B cell (primary cell): ENCODE results near the gene ETV3. TPM values are rescaled to one million over a fixed set of nuclear protein-coding genes. Genes with fewer than 3 reads are reported as not detected.

ENCODE experiments used
- ATAC-seq: fragments of 200-7000 bp; cut with Tn5 transposase; one replicate; pipeline ENCODE4 v1.10.0; 2021; ENCODE audit warnings: low read depth, mild to moderate bottlenecking, moderate number of reproducible peaks, moderate library complexity
- CTCF ChIA-PET: fragments of 350-600 bp; sonication (Branson Sonifier 250); formaldehyde crosslinking; loops from one replicate; lab custom pipeline; 2021; ENCODE audit warnings: antibody characterized with exemption, inconsistent platforms; lab: Charles Lee
- POLR2A ChIA-PET: fragments of 350-600 bp; sonication (Branson Sonifier 250); formaldehyde crosslinking; loops from one replicate; lab custom pipeline; 2021; ENCODE audit warnings: antibody characterized with exemption; lab: Charles Lee
- DNase-seq: peaks from one replicate; pipeline ENCODE4 v3.0.0; 2013
- H2AFZ ChIP-seq: 2 replicates; pipeline ENCODE4 v1.6.1; 2012; ENCODE audit warnings: mild to moderate bottlenecking, low read depth, low read length; ENCODE audit not compliant: insufficient read depth, poor library complexity, severe bottlenecking
- H3K27ac ChIP-seq, 2 donors: 1 replicate in 1 of 2; 2 replicates in 1 of 2; pipeline ENCODE4 v1.5.1; 2012 to 2013; ENCODE audit warnings: low read length in 2 of 2, mild to moderate bottlenecking in 2 of 2, moderate library complexity in 1 of 2
- H3K27me3 ChIP-seq, 4 experiments: fragments of 200-600 bp in 1 of 4; sonication (generic) in 1 of 4; replicated peaks in 1 of 4; 1 replicate in 2 of 4; 2 replicates in 2 of 4; pipeline versions ENCODE4 v1.6.1 to v1.7.0; 2013 to 2016; ENCODE audit warnings: low read length in 3 of 4, mild to moderate bottlenecking in 2 of 4, mixed read lengths in 1 of 4, moderate library complexity in 1 of 4; ENCODE audit not compliant: insufficient read depth in 4 of 4, control insufficient read depth in 3 of 4; ENCODE audit errors: control extremely low read depth in 1 of 4
- H3K36me3 ChIP-seq, 2 experiments: replicated peaks in 1 of 2; 1 replicate in 1 of 2; 2 replicates in 1 of 2; pipeline versions ENCODE4 v1.6.1 to v1.7.1; 2013; ENCODE audit warnings: low read length in 1 of 2; ENCODE audit not compliant: insufficient read depth in 2 of 2, control insufficient read depth in 1 of 2; ENCODE audit errors: control extremely low read depth in 1 of 2, extremely low read depth in 1 of 2
- H3K4me1 ChIP-seq, 2 donors: fragments of 200-600 bp in 1 of 2; sonication (generic) in 1 of 2; 1 replicate in 1 of 2; 2 replicates in 1 of 2; pipeline versions ENCODE4 v1.5.1 to v1.6.1; 2013 to 2017; ENCODE audit warnings: low read length in 2 of 2; ENCODE audit not compliant: control insufficient read depth in 2 of 2, insufficient read depth in 2 of 2
- H3K4me2 ChIP-seq: replicated peaks from 2 replicates; pipeline ENCODE3; 2012; ENCODE audit warnings: mild to moderate bottlenecking, low read depth, low read length; ENCODE audit not compliant: poor library complexity, severe bottlenecking
- H3K4me3 ChIP-seq, 5 experiments: fragments of 200-600 bp in 1 of 5; sonication (generic) in 1 of 5; 1 replicate in 3 of 5; 2 replicates in 2 of 5; pipeline versions ENCODE4 v1.5.1 to v1.7.0; 2011 to 2016; ENCODE audit warnings: low read length in 4 of 5, mild to moderate bottlenecking in 4 of 5, low read depth in 2 of 5, control low read depth in 1 of 5, moderate library complexity in 1 of 5; ENCODE audit not compliant: insufficient read depth in 1 of 5; ENCODE audit errors: control extremely low read depth in 1 of 5, extremely low read depth in 1 of 5
- H3K79me2 ChIP-seq: fragments of 200-600 bp; sonication (generic); one replicate; pipeline ENCODE4 v1.6.0; 2016; ENCODE audit warnings: low read length; ENCODE audit not compliant: control insufficient read depth, insufficient read depth
- H3K9ac ChIP-seq: fragments of 200-600 bp; sonication (generic); 2 replicates; pipeline ENCODE4 v1.6.1; 2017; ENCODE audit warnings: mild to moderate bottlenecking, low read length, moderate library complexity
- H3K9me3 ChIP-seq, 3 donors: one replicate each; pipeline versions ENCODE4 v1.6.1 to v1.7.1; 2013; ENCODE audit warnings: low read length in 2 of 3; ENCODE audit not compliant: control insufficient read depth in 2 of 3, insufficient read depth in 1 of 3; ENCODE audit errors: control extremely low read depth in 1 of 3
- H4K20me1 ChIP-seq: 2 replicates; pipeline ENCODE4 v1.6.0; 2012; ENCODE audit warnings: mild to moderate bottlenecking, low read length; ENCODE audit not compliant: insufficient read depth, control insufficient read depth, poor library complexity, severe bottlenecking
- H3K27ac Mint-ChIP-seq: one replicate; pipeline ENCODE4 v1.8.0; 2021; ENCODE audit warnings: mixed read lengths
- H3K27me3 Mint-ChIP-seq: one replicate; pipeline ENCODE4 v1.8.0; 2021; ENCODE audit warnings: mixed read lengths
- H3K4me1 Mint-ChIP-seq: one replicate; pipeline ENCODE4 v1.8.0; 2021; ENCODE audit warnings: mixed read lengths
- H3K4me3 Mint-ChIP-seq: one replicate; pipeline ENCODE4 v1.8.0; 2021; ENCODE audit warnings: mixed read lengths
- H3K9me3 Mint-ChIP-seq: one replicate; pipeline ENCODE4 v1.8.0; 2022; ENCODE audit warnings: mixed read lengths; ENCODE audit not compliant: insufficient read depth
- EZH2 ChIP-seq: IDR thresholded peaks from 2 replicates; pipeline ENCODE4 v1.6.1; 2012; ENCODE audit warnings: borderline replicate concordance, low read depth, mild to moderate bottlenecking, moderate library complexity, low read length; ENCODE audit not compliant: insufficient read depth, poor library complexity, severe bottlenecking
- WGBS: methylation state at CpG from one replicate; pipeline ENCODE4 v1.1.5; 2013; ENCODE audit warnings: missing lambda C conversion rate; ENCODE audit not compliant: insufficient coverage; 5-methylcytosine and 5-hydroxymethylcytosine counted together
- intact Hi-C: fragments of 100-400 bp; cut with micrococcal nuclease; formaldehyde crosslinking; loops from one replicate; pipeline ENCODE4 v1.10.0; 2022
- polyA plus RNA-seq: library from polyadenylated mRNA; depleted of rRNA; stranded (reverse); fragments of >200 nt; gene quantifications from 2 replicates; pipeline ENCODE4 v1.2.3, GENCODE V29; 2012
- total RNA-seq, 2 donors: library from RNA; stranded (reverse); fragments of 120-200 nt in 1 of 2; gene quantifications; 1 replicate in 1 of 2; 2 replicates in 1 of 2; pipeline versions ENCODE4 v1.2.3 to v1.2.4, GENCODE V29; 2013 to 2022
- TF ChIP-seq, protein P1 (sequence below): fragments of 200-600 bp; IDR thresholded peaks from one replicate; pipeline ENCODE4 v1.8.0; 2022; ENCODE audit warnings: antibody characterized with exemption, mild to moderate bottlenecking

ETV3 gene
- total and polyA plus RNA-seq, 2 donors (not counting 1 experiment from before 2014, with no cell fraction given): 16.7 to 34.1 TPM

DNA sequence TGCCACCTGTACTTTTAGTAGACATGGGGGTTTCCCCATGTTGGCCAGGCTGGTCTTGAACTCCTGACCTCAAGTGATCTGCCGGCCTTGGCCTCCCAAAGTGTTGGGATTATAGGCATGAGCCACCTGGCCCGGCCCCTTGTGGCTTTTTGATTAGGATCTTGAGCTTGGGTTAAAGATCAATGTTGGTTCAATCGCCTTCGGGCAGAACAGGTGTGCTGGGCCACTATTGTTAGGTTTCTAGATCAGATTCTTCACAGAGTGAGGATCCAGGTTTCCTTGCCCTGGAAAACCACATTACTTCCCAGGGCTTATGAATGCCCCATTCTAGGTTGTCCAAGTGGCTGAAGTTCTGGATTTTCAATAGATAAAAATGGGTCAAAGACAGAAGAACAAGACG lies 6.1 kb downstream of the ETV3 start:
- no peak for ATAC-seq
- TF ChIP-seq, protein P1, sequence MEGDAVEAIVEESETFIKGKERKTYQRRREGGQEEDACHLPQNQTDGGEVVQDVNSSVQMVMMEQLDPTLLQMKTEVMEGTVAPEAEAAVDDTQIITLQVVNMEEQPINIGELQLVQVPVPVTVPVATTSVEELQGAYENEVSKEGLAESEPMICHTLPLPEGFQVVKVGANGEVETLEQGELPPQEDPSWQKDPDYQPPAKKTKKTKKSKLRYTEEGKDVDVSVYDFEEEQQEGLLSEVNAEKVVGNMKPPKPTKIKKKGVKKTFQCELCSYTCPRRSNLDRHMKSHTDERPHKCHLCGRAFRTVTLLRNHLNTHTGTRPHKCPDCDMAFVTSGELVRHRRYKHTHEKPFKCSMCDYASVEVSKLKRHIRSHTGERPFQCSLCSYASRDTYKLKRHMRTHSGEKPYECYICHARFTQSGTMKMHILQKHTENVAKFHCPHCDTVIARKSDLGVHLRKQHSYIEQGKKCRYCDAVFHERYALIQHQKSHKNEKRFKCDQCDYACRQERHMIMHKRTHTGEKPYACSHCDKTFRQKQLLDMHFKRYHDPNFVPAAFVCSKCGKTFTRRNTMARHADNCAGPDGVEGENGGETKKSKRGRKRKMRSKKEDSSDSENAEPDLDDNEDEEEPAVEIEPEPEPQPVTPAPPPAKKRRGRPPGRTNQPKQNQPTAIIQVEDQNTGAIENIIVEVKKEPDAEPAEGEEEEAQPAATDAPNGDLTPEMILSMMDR: no peak
- no peak for TF ChIP-seq EZH2
- no peak for DNase-seq
- Mint-ChIP-seq H3K4me3 (no peak overlapping the region), H3K9me3 (no peaks in the 10 kb centered on the region), H3K27ac (no peak overlapping the region), H3K27me3 (no peaks in the 10 kb centered on the region), H3K4me1 (peaks cover 24% of the 10 kb centered on the region)
- WGBS: 83% methylated on average over 1 of the region's 5 CpGs
- POLR2A ChIA-PET: no interaction called here
- CTCF ChIA-PET: no interaction called here
- Histone ChIP-seq H3K36me3 (peaks cover 28 to 66% of the 10 kb centered on the region in 2 experiments), H3K27ac (no peak overlapping the region), H4K20me1 (peaks cover 22% of the 10 kb centered on the region), H3K4me2 (no peak overlapping the region), H3K79me2 (peaks cover 27% of the 10 kb centered on the region), H3K9ac (no peak overlapping the region), H3K4me1 (peaks cover 9 to 11% of the 10 kb centered on the region in 2 donors), H2AFZ (no peak overlapping the region), H3K9me3 (no peaks in the 10 kb centered on the region), H3K4me3 (no peak overlapping the region), H3K27me3 (no peaks in the 10 kb centered on the region)
- intact Hi-C loops: no loop called here

DNA sequence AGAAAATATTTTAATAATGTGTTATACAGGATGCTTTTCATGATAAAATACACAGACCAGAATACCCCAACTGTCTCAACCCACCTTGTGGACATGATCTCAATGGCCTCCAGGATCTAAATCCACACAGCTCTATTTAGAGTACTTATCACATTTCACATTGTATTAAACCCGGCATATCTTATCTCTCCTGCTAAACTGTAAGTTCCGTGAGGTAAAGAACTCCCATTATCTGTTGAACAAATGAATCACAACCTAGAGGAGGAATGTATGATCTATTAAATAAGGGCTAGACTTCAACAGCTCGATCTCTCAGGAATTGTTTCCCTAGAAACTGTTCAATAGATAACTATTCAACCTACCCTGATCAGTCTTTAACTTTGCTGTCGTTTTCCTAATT lies 6.9 kb downstream of the ETV3 start:
- H3K27me3 ChIP-seq: no peaks in the 10 kb centered on the region
- intact Hi-C loops: no loop called here
- no CpG with 5 or more reads among the region's 4 CpGs for whole genome bisulfite sequencing
- ChIA-PET CTCF (no interaction called here), POLR2A (no interaction called here)
- no peak overlapping the region for H3K9ac ChIP-seq
- Mint-ChIP-seq H3K27ac (no peak overlapping the region), H3K27me3 (no peaks in the 10 kb centered on the region), H3K4me1 (peaks cover 16% of the 10 kb centered on the region), H3K4me3 (no peak overlapping the region), H3K9me3 (no peaks in the 10 kb centered on the region)
- TF ChIP-seq, protein P1: no peak
- TF ChIP-seq EZH2: no peak
- H3K9me3 ChIP-seq: no peaks in the 10 kb centered on the region
- ATAC-seq (no peak), DNase-seq (no peak)
- no peak overlapping the region for H3K27ac ChIP-seq
- no peak overlapping the region for H3K4me3 ChIP-seq
- H3K4me2 ChIP-seq: no peak overlapping the region
- peaks cover 28 to 68% of the 10 kb centered on the region in 2 experiments for H3K36me3 ChIP-seq
- peaks cover 19% of the 10 kb centered on the region for H3K79me2 ChIP-seq
- peaks cover under 1 to 4% of the 10 kb centered on the region in 2 donors for H3K4me1 ChIP-seq
- no peak overlapping the region for H2AFZ ChIP-seq
- H4K20me1 ChIP-seq: peaks cover 19% of the 10 kb centered on the region
